H1 (cell line): ENCODE measurements around the gene VOPP1. TPM values are rescaled to one million over a fixed set of nuclear protein-coding genes. Genes with fewer than 3 reads are reported as not detected.

Experiments
- CTCF ChIA-PET: fragments of 300-600 bp; sonication (Branson Sonifier 250); formaldehyde crosslinking; loops from one replicate; lab custom pipeline; 2021; ENCODE audit not compliant: partially characterized antibody; lab: Charles Lee
- POLR2A ChIA-PET: fragments of 300-600 bp; sonication (Branson Sonifier 250); formaldehyde crosslinking; loops from one replicate; lab custom pipeline; 2021; ENCODE audit warnings: inconsistent platforms; ENCODE audit not compliant: partially characterized antibody; lab: Charles Lee
- DNase-seq, 2 experiments: peaks; one replicate each; pipeline versions ENCODE4 v3.0.0 to v3.0.0-alpha.2; 2010 to 2022; ENCODE audit warnings: low spot score in 2 of 2, low read depth in 1 of 2, mixed read lengths in 1 of 2
- FAIRE-seq: peaks from 2 replicates; lab custom pipeline; 2011; peaks lifted over from hg19 to GRCh38; lab: Jason Lieb, UNC
- H2AFZ ChIP-seq: 2 replicates; pipeline ENCODE4 v1.8.1; 2012; ENCODE audit warnings: low read length, inconsistent platforms
- H2AK5ac ChIP-seq: 2 replicates; pipeline ENCODE4 v1.6.1; 2013; ENCODE audit warnings: low read depth, low read length
- H2BK120ac ChIP-seq: replicated peaks from 2 replicates; pipeline ENCODE3; 2013; ENCODE audit warnings: low read depth, low read length, inconsistent platforms
- H2BK12ac ChIP-seq: 2 replicates; pipeline ENCODE4 v1.6.1; 2013; ENCODE audit warnings: low read depth, low read length
- H2BK15ac ChIP-seq: 2 replicates; pipeline ENCODE4 v1.6.1; 2013; ENCODE audit warnings: low read length
- H2BK20ac ChIP-seq: 2 replicates; pipeline ENCODE4 v1.6.1; 2013; ENCODE audit warnings: low read length
- H2BK5ac ChIP-seq: 2 replicates; pipeline ENCODE4 v1.6.1; 2013; ENCODE audit warnings: low read depth, low read length
- H3K14ac ChIP-seq: 2 replicates; pipeline ENCODE4 v1.6.1; 2013; ENCODE audit warnings: inconsistent platforms; ENCODE audit not compliant: insufficient read length
- H3K18ac ChIP-seq: 2 replicates; pipeline ENCODE4 v1.6.1; 2013; ENCODE audit warnings: low read length; ENCODE audit errors: extremely low read depth
- H3K23ac ChIP-seq: 2 replicates; pipeline ENCODE4 v1.6.1; 2013; ENCODE audit warnings: inconsistent platforms; ENCODE audit not compliant: insufficient read length
- H3K23me2 ChIP-seq: 2 replicates; pipeline ENCODE4 v1.6.1; 2013; ENCODE audit warnings: low read depth, low read length
- H3K27ac ChIP-seq: 2 replicates; pipeline ENCODE4 v1.6.1; 2011; ENCODE audit warnings: low read depth, low read length, inconsistent platforms
- H3K27me3 ChIP-seq, 4 experiments: replicated peaks in 1 of 4; 1 replicate in 1 of 4; 2 replicates in 3 of 4; pipeline versions ENCODE4 v1.6.1 to v1.8.1; 2011 to 2013; ENCODE audit warnings: low read length in 3 of 4, mild to moderate bottlenecking in 3 of 4, inconsistent platforms in 2 of 4, mixed read lengths in 2 of 4, moderate library complexity in 1 of 4; ENCODE audit not compliant: control insufficient read depth in 3 of 4, insufficient read depth in 3 of 4; ENCODE audit errors: extremely low read depth in 1 of 4
- H3K36me3 ChIP-seq, 4 experiments: 2 replicates each; pipeline versions ENCODE4 v1.6.1 to v1.8.1; 2011 to 2013; ENCODE audit warnings: mild to moderate bottlenecking in 4 of 4, low read length in 3 of 4, moderate library complexity in 2 of 4, control low read depth in 1 of 4, inconsistent platforms in 1 of 4; ENCODE audit not compliant: insufficient read depth in 4 of 4, control insufficient read depth in 2 of 4
- H3K4ac ChIP-seq: replicated peaks from 2 replicates; pipeline ENCODE3; 2013; ENCODE audit warnings: low read length, low read depth, mixed read lengths, inconsistent platforms; ENCODE audit not compliant: insufficient read length
- H3K4me1 ChIP-seq, 4 experiments: replicated peaks in 1 of 4; 1 replicate in 1 of 4; 2 replicates in 3 of 4; pipeline versions ENCODE4 v1.6.1 to v1.8.1; 2011 to 2013; ENCODE audit warnings: low read length in 3 of 4, inconsistent platforms in 2 of 4, mixed read lengths in 1 of 4; ENCODE audit not compliant: insufficient read depth in 4 of 4, control insufficient read depth in 3 of 4
- H3K4me2 ChIP-seq, 2 experiments: 2 replicates each; pipeline versions ENCODE4 v1.6.1 to v1.8.1; 2011 to 2013; ENCODE audit warnings: low read depth in 2 of 2, low read length in 2 of 2, control low read depth in 1 of 2, inconsistent platforms in 1 of 2, mild to moderate bottlenecking in 1 of 2; ENCODE audit not compliant: insufficient read depth in 1 of 2
- H3K4me3 ChIP-seq, 4 experiments: fragments of 200-600, 300-600 bp in 1 of 4; sonication (generic), shearing (Covaris generic), sonication (Bioruptor Twin) in 1 of 4; 2 replicates each; pipeline versions ENCODE4 v1.5.1 to v1.8.1; 2011 to 2016; ENCODE audit warnings: low read length in 4 of 4, low read depth in 3 of 4, control low read depth in 2 of 4, inconsistent platforms in 2 of 4, mild to moderate bottlenecking in 2 of 4, mixed read lengths in 1 of 4, moderate library complexity in 1 of 4; ENCODE audit not compliant: insufficient read depth in 2 of 4; ENCODE audit errors: extremely low read depth in 1 of 4
- H3K56ac ChIP-seq: replicated peaks from 2 replicates; pipeline ENCODE3; 2013; ENCODE audit warnings: low read depth, mild to moderate bottlenecking, mixed read lengths, low read length, inconsistent platforms; ENCODE audit not compliant: insufficient read length
- H3K79me1 ChIP-seq: 2 replicates; pipeline ENCODE4 v1.6.1; 2013; ENCODE audit warnings: low read depth, low read length, control low read depth
- H3K79me2 ChIP-seq, 2 experiments: 2 replicates each; pipeline versions ENCODE4 v1.6.1 to v1.8.1; 2012 to 2013; ENCODE audit warnings: low read length in 2 of 2, mild to moderate bottlenecking in 2 of 2, inconsistent platforms in 1 of 2; ENCODE audit not compliant: insufficient read depth in 2 of 2, control insufficient read depth in 1 of 2
- H3K9ac ChIP-seq, 4 experiments: replicated peaks in 1 of 4; 1 replicate in 1 of 4; 2 replicates in 3 of 4; pipeline versions ENCODE4 v1.6.1 to v1.8.1; 2011 to 2013; ENCODE audit warnings: low read depth in 3 of 4, low read length in 3 of 4, control low read depth in 2 of 4, mild to moderate bottlenecking in 2 of 4, moderate library complexity in 2 of 4, inconsistent platforms in 1 of 4; ENCODE audit errors: extremely low read depth in 1 of 4
- H3K9me3 ChIP-seq, 2 experiments: 2 replicates each; pipeline versions ENCODE4 v1.6.1 to v1.8.1; 2012 to 2013; ENCODE audit warnings: mild to moderate bottlenecking in 2 of 2, moderate library complexity in 2 of 2, control low read depth in 1 of 2, inconsistent platforms in 1 of 2, low read depth in 1 of 2, low read length in 1 of 2, mixed read lengths in 1 of 2; ENCODE audit not compliant: insufficient read depth in 2 of 2
- H4K20me1 ChIP-seq, 2 experiments: replicated peaks in 1 of 2; 2 replicates each; pipeline versions ENCODE3 to v1.8.1; 2011 to 2013; ENCODE audit warnings: inconsistent platforms in 2 of 2, low read length in 2 of 2, mild to moderate bottlenecking in 1 of 2; ENCODE audit not compliant: insufficient read depth in 2 of 2, control insufficient read depth in 1 of 2
- H4K5ac ChIP-seq: 2 replicates; pipeline ENCODE4 v1.6.1; 2013; ENCODE audit warnings: low read length, low read depth, mixed read lengths, inconsistent platforms; ENCODE audit not compliant: insufficient read length
- H4K8ac ChIP-seq: 2 replicates; pipeline ENCODE4 v1.8.0; 2013; ENCODE audit warnings: mild to moderate bottlenecking, moderate library complexity, low read length, inconsistent platforms; ENCODE audit not compliant: insufficient read depth; ENCODE audit errors: extremely low read depth
- H4K91ac ChIP-seq: replicated peaks from 2 replicates; pipeline ENCODE3; 2013; ENCODE audit warnings: low read length, mixed read lengths, inconsistent platforms; ENCODE audit not compliant: insufficient read length
- ASH2L ChIP-seq: fragments of 200-600, 300-600 bp; sonication (generic); IDR thresholded peaks from one replicate; pipeline ENCODE4 v1.7.1; 2017; ENCODE audit warnings: low read length
- CREB1 ChIP-seq: IDR thresholded peaks from 2 replicates; pipeline ENCODE4 v1.6.1; 2012; ENCODE audit warnings: inconsistent platforms
- FOSL1 ChIP-seq: IDR thresholded peaks from 2 replicates; pipeline ENCODE4 v1.6.1; 2011; ENCODE audit warnings: mild to moderate bottlenecking, low read depth, low read length, moderate library complexity; ENCODE audit not compliant: insufficient read depth
- GABPA ChIP-seq: IDR thresholded peaks from 2 replicates; pipeline ENCODE4 v1.6.1; 2011; ENCODE audit warnings: mild to moderate bottlenecking, low read length, moderate library complexity, borderline replicate concordance; ENCODE audit not compliant: insufficient read depth
- GTF2F1 ChIP-seq: IDR thresholded peaks from 2 replicates; pipeline ENCODE4 v1.6.1; 2012; ENCODE audit warnings: low read depth, low read length, improper control_type of control experiment, borderline replicate concordance
- KDM4A ChIP-seq: IDR thresholded peaks from one replicate; pipeline ENCODE4 v1.7.1; 2012; ENCODE audit warnings: low read depth, mild to moderate bottlenecking, moderate library complexity, low read length, inconsistent platforms; ENCODE audit not compliant: severe bottlenecking
- MAFK ChIP-seq: IDR thresholded peaks from 2 replicates; pipeline ENCODE4 v1.6.1; 2012; ENCODE audit warnings: low read depth, mild to moderate bottlenecking, improper control_type of control experiment, low read length
- NRF1 ChIP-seq: IDR thresholded peaks from 2 replicates; pipeline ENCODE4 v1.6.1; 2011; ENCODE audit warnings: mild to moderate bottlenecking, low read depth, low read length, improper control_type of control experiment
- PHF8 ChIP-seq: fragments of 200-600 bp; sonication (generic); conservative IDR thresholded peaks from 2 replicates; pipeline ENCODE4 v1.7.1; 2012; ENCODE audit warnings: low read depth, mild to moderate bottlenecking, inconsistent platforms, low read length, moderate library complexity
- POLR2A ChIP-seq, 2 experiments: IDR thresholded peaks; 1 replicate in 1 of 2; 2 replicates in 1 of 2; pipeline ENCODE4 v1.6.1; 2011; ENCODE audit warnings: low read depth in 2 of 2, low read length in 2 of 2, mild to moderate bottlenecking in 2 of 2; ENCODE audit errors: control extremely low read depth in 1 of 2
- RFX5 ChIP-seq: IDR thresholded peaks from 2 replicates; pipeline ENCODE4 v1.6.1; 2011; ENCODE audit warnings: low read depth, low read length, improper control_type of control experiment, borderline replicate concordance
- SIX5 ChIP-seq: IDR thresholded peaks from 2 replicates; pipeline ENCODE4 v1.6.1; 2011; ENCODE audit warnings: mild to moderate bottlenecking, low read depth, low read length
- TAF1 ChIP-seq: IDR thresholded peaks from 2 replicates; pipeline ENCODE4 v1.6.1; 2011; ENCODE audit warnings: mild to moderate bottlenecking, low read depth, low read length
- TEAD4 ChIP-seq: IDR thresholded peaks from 2 replicates; pipeline ENCODE4 v1.6.1; 2012; ENCODE audit warnings: low read depth, low read length, inconsistent platforms, mixed read lengths
- YY1 ChIP-seq: IDR thresholded peaks from 2 replicates; pipeline ENCODE4 v1.6.1; 2011; ENCODE audit warnings: low read depth, mild to moderate bottlenecking, low read length
- WGBS, 2 experiments: shearing (Covaris generic) in 1 of 2; methylation state at CpG; one replicate each; pipeline versions ENCODE4 v1.1.6 to v1.1.7; 2013 to 2015; ENCODE audit warnings: low lambda C conversion rate in 2 of 2, mixed read lengths in 2 of 2, inconsistent platforms in 1 of 2, low coverage in 1 of 2, missing lambda C conversion rate in 1 of 2; ENCODE audit not compliant: insufficient replicate concordance in 2 of 2, insufficient coverage in 1 of 2, insufficient read length in 1 of 2; ENCODE audit errors: extremely low coverage in 1 of 2, missing lambda C conversion rate in 1 of 2; 5-methylcytosine and 5-hydroxymethylcytosine counted together
- polyA plus RNA-seq, 7 experiments: library from polyadenylated mRNA; depleted of rRNA in 3 of 7; stranded (reverse) in 5 of 7; unstranded in 2 of 7; fragments of >200 nt in 5 of 7; fragments of 200-250 nt in 2 of 7; gene quantifications; 1 replicate in 5 of 7; 2 replicates in 1 of 7; 4 replicates in 1 of 7; pipeline versions ENCODE4 v1.2.1 to v1.2.3, GENCODE V29; 2011 to 2013; ENCODE audit warnings: missing spikeins in 2 of 7, mixed read lengths in 2 of 7
- total RNA-seq: library from RNA; stranded (reverse); fragmentation: NEBNext Ultra II Directional; extraction: Animal tissue kit (Norgen Biotek cat#: 25700); gene quantifications from 2 replicates; pipeline ENCODE4 v1.2.1, GENCODE V29; 2021

VOPP1 gene
- total and polyA plus RNA-seq, 2 of the 8 experiments (the other 6 are each of a cell fraction or from before 2014, with no cell fraction given) = 44.7 to 83.0 TPM

DNA sequence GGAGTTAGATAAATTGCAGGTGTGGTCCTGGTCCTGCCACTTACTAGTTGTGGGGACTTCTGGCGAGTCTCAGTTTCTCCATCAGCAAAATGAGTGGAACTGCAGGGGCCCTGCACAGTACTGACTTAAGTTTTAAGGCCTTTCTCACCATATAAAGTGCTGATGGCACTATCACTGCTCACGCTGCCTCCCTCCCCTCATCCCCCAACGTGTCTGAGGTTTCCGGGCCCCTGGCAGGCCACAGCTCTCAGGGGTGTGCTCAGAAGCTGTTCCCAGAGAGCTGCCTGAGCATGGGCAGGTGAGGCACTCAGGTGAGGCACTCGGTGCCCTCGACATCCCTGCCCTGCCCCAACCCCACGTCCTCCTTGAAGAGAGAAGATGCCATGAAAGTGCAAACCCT lies 74.2 kb downstream of the VOPP1 start:
- no peak overlapping the region for H3K27ac ChIP-seq
- peaks cover 0 to 6% (median 3%) of the 10 kb centered on the region in 4 experiments; a peak in 3 of 8 replicates for H3K36me3 ChIP-seq
- no peak overlapping the region for H2AFZ ChIP-seq
- 87% methylated on average over 7 of the region's 7 CpGs; no CpG with 5 or more reads in 1 of the 2 experiments for WGBS, 2 experiments
- H3K79me1 ChIP-seq = peaks cover 10% of the 10 kb centered on the region; the same call in 1 of the 2 replicates
- H3K4me3 ChIP-seq = no peak overlapping the region
- H3K4me1 ChIP-seq = peaks cover 0 to 3% (median under 1%) of the 10 kb centered on the region in 4 experiments; a peak in 1 of 7 replicates
- CTCF ChIA-PET = interaction anchor here (1.5 kb wide), 1 partner anchor 58 kb away, joined by 3 read pairs; no protein-coding TSS in a partner anchor
- no peaks in the 10 kb centered on the region for H3K27me3 ChIP-seq
- no peak overlapping the region for H3K14ac ChIP-seq
- H3K9ac ChIP-seq = no peak overlapping the region
- H4K20me1 ChIP-seq = peaks cover 5 to 10% of the 10 kb centered on the region in 2 experiments
- no peaks in the 10 kb centered on the region for H3K23me2 ChIP-seq
- FAIRE-seq (no peak), DNase-seq (no peak)
- H4K5ac ChIP-seq = no peak overlapping the region
- H3K56ac ChIP-seq = no peak overlapping the region
- H2BK15ac ChIP-seq = no peak overlapping the region
- no peak overlapping the region for H3K23ac ChIP-seq
- peaks cover 0 to 20% of the 10 kb centered on the region in 2 experiments; a peak in 2 of 4 replicates for H3K79me2 ChIP-seq
- no peak overlapping the region for H2BK120ac ChIP-seq
- H2BK12ac ChIP-seq = no peak overlapping the region
- H3K4ac ChIP-seq = no peak overlapping the region
- POLR2A ChIA-PET = no interaction called here
- H3K4me2 ChIP-seq = no peak overlapping the region
- H3K18ac ChIP-seq = no peak overlapping the region
- no peak overlapping the region for H4K8ac ChIP-seq
- no peak overlapping the region for H4K91ac ChIP-seq
- H3K9me3 ChIP-seq = no peaks in the 10 kb centered on the region
- no peak overlapping the region for H2BK20ac ChIP-seq
- H2BK5ac ChIP-seq = no peak overlapping the region
- no peak overlapping the region for H2AK5ac ChIP-seq
- TF ChIP-seq GABPA (no peak), PHF8 (no peak), FOSL1 (no peak), TAF1 (no peak), YY1 (no peak), GTF2F1 (no peak), RFX5 (no peak), KDM4A (no peak), TEAD4 (no peak), MAFK (no peak), POLR2A (IDR thresholded peaks at IDR 0.05; ENCODE audit: control extremely low read depth in 1 of 2, low read depth in 2 of 2, low read length in 2 of 2) (no peak), SIX5 (no peak), CREB1 (no peak), NRF1 (no peak), ASH2L (no peak)
